DND-41 (cell line): ENCODE measurements around the gene ZNF564.

Source experiments
- CTCF ChIP-seq: IDR thresholded peaks from 2 replicates; pipeline ENCODE4 v1.5.1; 2012; ENCODE audit warnings: borderline replicate concordance, low read length, moderate library complexity, mild to moderate bottlenecking; ENCODE audit not compliant: poor library complexity, severe bottlenecking; ENCODE audit errors: extremely low read depth
- EZH2 ChIP-seq: IDR thresholded peaks from 3 replicates; pipeline ENCODE4 v1.6.1; 2012; ENCODE audit warnings: borderline replicate concordance, low read depth, mild to moderate bottlenecking, moderate library complexity, low read length, inconsistent platforms; ENCODE audit not compliant: severe bottlenecking

- no peak for TF ChIP-seq CTCF
- TF ChIP-seq EZH2: no peak
Measured at GRCh38 chr19:12482509-12482886, 68.8 kb downstream of the ZNF564 start.
